ENCODE measurements around the gene LRCOL1.

Gene LRCOL1

GRCh38 chr12:132581348-132582057 is 28.9 kb downstream of the LRCOL1 start:
- DNase-seq: no peak

- no peak for DNase-seq
Measured at GRCh38 chr12:132580701-132581292, 29.6 kb downstream of the LRCOL1 start.

GRCh38 chr12:132579744-132580143 is 30.6 kb downstream of the LRCOL1 start:
- DNase-seq: no peak

- DNase-seq: no peak
Measured at GRCh38 chr12:132578826-132579225, 31.6 kb downstream of the LRCOL1 start.

GRCh38 chr12:132578118-132578517 is 32.3 kb downstream of the LRCOL1 start:
- no peak for DNase-seq

GRCh38 chr12:132577191-132577920 is 33.0 kb downstream of the LRCOL1 start:
- DNase-seq: no peak

- no peak for DNase-seq
Measured at GRCh38 chr12:132576701-132577100, 33.7 kb downstream of the LRCOL1 start.

- DNase-seq: no peak
Measured at GRCh38 chr12:132575661-132576060, 34.7 kb downstream of the LRCOL1 start.

- DNase-seq: no peak
Measured at GRCh38 chr12:132574271-132574996, 35.9 kb downstream of the LRCOL1 start.

- DNase-seq: no peak
Measured at GRCh38 chr12:132572801-132573760, 37.3 kb downstream of the LRCOL1 start.

GRCh38 chr12:132572106-132572505 is 38.3 kb downstream of the LRCOL1 start:
- no peak for DNase-seq

- DNase-seq: no peak
Measured at GRCh38 chr12:132571598-132571997, 38.8 kb downstream of the LRCOL1 start.

GRCh38 chr12:132571051-132571450 is 39.3 kb downstream of the LRCOL1 start:
- DNase-seq: no peak

GRCh38 chr12:132570635-132571034 is 39.7 kb downstream of the LRCOL1 start:
- no peak for DNase-seq

- DNase-seq: no peak
Measured at GRCh38 chr12:132569856-132570480, 40.4 kb downstream of the LRCOL1 start.

- no peak for DNase-seq
Measured at GRCh38 chr12:132568826-132569480, 41.4 kb downstream of the LRCOL1 start.

- no peak for DNase-seq
Measured at GRCh38 chr12:132568301-132568700, 42.1 kb downstream of the LRCOL1 start.

- DNase-seq: no peak
Measured at GRCh38 chr12:132566516-132567131, 43.8 kb downstream of the LRCOL1 start.

GRCh38 chr12:132565365-132565764 is 45.0 kb downstream of the LRCOL1 start:
- DNase-seq: no peak

- DNase-seq: no peak
Measured at GRCh38 chr12:132563911-132564310, 46.5 kb downstream of the LRCOL1 start.

Data from fibroblast of skin of abdomen (primary cell).